Measurements from ENCODE around the gene KRTAP6-3. TPM values are rescaled to one million over a fixed set of nuclear protein-coding genes. Genes with fewer than 3 reads are reported as not detected.

Gene KRTAP6-3
- total RNA-seq, 1 experiment from 2014 or later: not detected

DNA sequence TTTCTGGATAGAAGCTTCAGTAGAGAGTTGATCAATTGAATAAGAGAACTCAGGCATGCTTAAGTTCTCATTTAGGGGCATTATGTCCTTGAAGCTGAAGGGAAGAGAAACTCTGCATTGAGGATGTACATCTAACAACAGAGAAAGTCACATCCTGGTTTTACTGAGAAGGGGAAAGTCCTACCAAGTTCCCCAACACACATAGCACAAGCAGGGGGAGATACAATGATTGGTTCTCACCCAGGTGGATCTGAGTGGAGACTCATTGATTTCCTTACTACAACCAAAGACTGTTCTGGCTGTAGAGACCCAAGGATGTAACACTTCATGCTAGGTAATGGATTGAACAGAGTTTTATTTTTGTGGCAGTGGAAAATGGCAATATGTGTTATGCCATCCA is 23.0 kb downstream of the KRTAP6-3 start:
- no peak overlapping the region for H3K27ac Mint-ChIP-seq
- H3K27me3 Mint-ChIP-seq (ENCODE audit: low read depth): no peaks in the 10 kb centered on the region
- no peaks in the 10 kb centered on the region for H3K4me1 Mint-ChIP-seq
- ChIA-PET CTCF (interaction anchor here (1.5 kb wide), 1 partner anchor 9 kb away, joined by 6 read pairs; no protein-coding TSS in a partner anchor), POLR2A (no interaction called here)
- no peak for DNase-seq (ENCODE audit: low spot score)
- H3K36me3 Mint-ChIP-seq: no peaks in the 10 kb centered on the region
- H3K9me3 Mint-ChIP-seq: peaks cover 22% of the 10 kb centered on the region
- no peak for TF ChIP-seq IRF2 (CRISPR knock-in tag; IDR thresholded peaks at IDR 0.05; ENCODE audit: borderline replicate concordance, low read depth)
- no peak for ATAC-seq
- H3K4me3 Mint-ChIP-seq: no peak overlapping the region

DNA sequence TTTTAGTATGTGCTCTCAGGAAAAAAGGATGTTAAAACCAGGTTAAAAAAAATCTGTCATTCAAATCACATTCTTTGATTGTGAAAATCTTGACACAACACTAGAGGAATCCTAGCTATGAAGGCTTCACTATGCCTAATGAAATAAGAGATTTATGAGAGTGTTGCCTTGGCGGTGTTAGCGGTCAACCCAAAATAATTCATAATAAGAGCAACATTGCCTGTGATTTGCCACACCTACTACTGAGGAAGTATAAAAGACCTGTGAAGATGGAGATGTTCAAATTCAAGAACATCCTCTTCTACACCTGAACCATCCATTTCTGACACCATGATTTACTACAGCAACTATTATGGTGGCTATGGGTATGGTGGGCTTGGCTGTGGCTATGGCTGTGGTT is 23.9 kb downstream of the KRTAP6-3 start, which contains the start of gene KRTAP20-1:
KRTAP20-1 (plus strand) TSS at position 301 of the 400 bp plus-strand sequence; CDS start at position 331, 30 bp downstream.
- Mint-ChIP-seq H3K27ac (no peak within 1 kb of the TSS), H3K9me3 (peaks cover 13% of the 10 kb centered on the region), H3K27me3 (ENCODE audit: low read depth) (no peaks in the 10 kb centered on the region), H3K4me3 (no peak within 1 kb of the TSS), H3K36me3 (no peaks in the 10 kb centered on the region), H3K4me1 (no peaks in the 10 kb centered on the region)
- DNase-seq (ENCODE audit: low spot score) (no peak), ATAC-seq (no peak)
- CTCF ChIA-PET: no interaction called here
- TF ChIP-seq, protein P1, sequence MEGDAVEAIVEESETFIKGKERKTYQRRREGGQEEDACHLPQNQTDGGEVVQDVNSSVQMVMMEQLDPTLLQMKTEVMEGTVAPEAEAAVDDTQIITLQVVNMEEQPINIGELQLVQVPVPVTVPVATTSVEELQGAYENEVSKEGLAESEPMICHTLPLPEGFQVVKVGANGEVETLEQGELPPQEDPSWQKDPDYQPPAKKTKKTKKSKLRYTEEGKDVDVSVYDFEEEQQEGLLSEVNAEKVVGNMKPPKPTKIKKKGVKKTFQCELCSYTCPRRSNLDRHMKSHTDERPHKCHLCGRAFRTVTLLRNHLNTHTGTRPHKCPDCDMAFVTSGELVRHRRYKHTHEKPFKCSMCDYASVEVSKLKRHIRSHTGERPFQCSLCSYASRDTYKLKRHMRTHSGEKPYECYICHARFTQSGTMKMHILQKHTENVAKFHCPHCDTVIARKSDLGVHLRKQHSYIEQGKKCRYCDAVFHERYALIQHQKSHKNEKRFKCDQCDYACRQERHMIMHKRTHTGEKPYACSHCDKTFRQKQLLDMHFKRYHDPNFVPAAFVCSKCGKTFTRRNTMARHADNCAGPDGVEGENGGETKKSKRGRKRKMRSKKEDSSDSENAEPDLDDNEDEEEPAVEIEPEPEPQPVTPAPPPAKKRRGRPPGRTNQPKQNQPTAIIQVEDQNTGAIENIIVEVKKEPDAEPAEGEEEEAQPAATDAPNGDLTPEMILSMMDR (IDR thresholded peaks at IDR 0.05): no peak
- TF ChIP-seq RELA (CRISPR knock-in tag; IDR thresholded peaks at IDR 0.05; ENCODE audit: borderline replicate concordance) (no peak), ZNF416 (CRISPR knock-in tag; IDR thresholded peaks at IDR 0.05) (no peak), ESRRA (CRISPR knock-in tag; IDR thresholded peaks at IDR 0.05; ENCODE audit: borderline replicate concordance) (no peak), EMX1 (CRISPR knock-in tag; IDR thresholded peaks at IDR 0.05) (no peak), CREB1 (CRISPR knock-in tag; IDR thresholded peaks at IDR 0.05) (no peak), ZNF396 (CRISPR knock-in tag; IDR thresholded peaks at IDR 0.05; ENCODE audit: borderline replicate concordance) (no peak), OVOL2 (CRISPR knock-in tag; IDR thresholded peaks at IDR 0.05; ENCODE audit: borderline replicate concordance) (no peak), ZBTB21 (CRISPR knock-in tag; IDR thresholded peaks at IDR 0.05; ENCODE audit: borderline replicate concordance) (no peak), NFYB (CRISPR knock-in tag; conservative IDR thresholded peaks at IDR 0.05; ENCODE audit: low read depth) (no peak), JAZF1 (CRISPR knock-in tag; IDR thresholded peaks at IDR 0.05) (no peak), SMAD4 (CRISPR knock-in tag; IDR thresholded peaks at IDR 0.05) (no peak), ZNF232 (CRISPR knock-in tag; IDR thresholded peaks at IDR 0.05) (no peak), ELF4 (CRISPR knock-in tag; IDR thresholded peaks at IDR 0.05; ENCODE audit: low read depth) (no peak)
- TF ChIP-seq, protein P2, sequence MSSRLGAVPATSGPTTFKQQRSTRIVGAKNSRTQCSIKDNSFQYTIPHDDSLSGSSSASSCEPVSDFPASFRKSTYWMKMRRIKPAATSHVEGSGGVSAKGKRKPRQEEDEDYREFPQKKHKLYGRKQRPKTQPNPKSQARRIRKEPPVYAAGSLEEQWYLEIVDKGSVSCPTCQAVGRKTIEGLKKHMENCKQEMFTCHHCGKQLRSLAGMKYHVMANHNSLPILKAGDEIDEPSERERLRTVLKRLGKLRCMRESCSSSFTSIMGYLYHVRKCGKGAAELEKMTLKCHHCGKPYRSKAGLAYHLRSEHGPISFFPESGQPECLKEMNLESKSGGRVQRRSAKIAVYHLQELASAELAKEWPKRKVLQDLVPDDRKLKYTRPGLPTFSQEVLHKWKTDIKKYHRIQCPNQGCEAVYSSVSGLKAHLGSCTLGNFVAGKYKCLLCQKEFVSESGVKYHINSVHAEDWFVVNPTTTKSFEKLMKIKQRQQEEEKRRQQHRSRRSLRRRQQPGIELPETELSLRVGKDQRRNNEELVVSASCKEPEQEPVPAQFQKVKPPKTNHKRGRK (CRISPR knock-in tag; IDR thresholded peaks at IDR 0.05; ENCODE audit: borderline replicate concordance): no peak
- TF ChIP-seq, protein P3, sequence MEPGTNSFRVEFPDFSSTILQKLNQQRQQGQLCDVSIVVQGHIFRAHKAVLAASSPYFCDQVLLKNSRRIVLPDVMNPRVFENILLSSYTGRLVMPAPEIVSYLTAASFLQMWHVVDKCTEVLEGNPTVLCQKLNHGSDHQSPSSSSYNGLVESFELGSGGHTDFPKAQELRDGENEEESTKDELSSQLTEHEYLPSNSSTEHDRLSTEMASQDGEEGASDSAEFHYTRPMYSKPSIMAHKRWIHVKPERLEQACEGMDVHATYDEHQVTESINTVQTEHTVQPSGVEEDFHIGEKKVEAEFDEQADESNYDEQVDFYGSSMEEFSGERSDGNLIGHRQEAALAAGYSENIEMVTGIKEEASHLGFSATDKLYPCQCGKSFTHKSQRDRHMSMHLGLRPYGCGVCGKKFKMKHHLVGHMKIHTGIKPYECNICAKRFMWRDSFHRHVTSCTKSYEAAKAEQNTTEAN (CRISPR knock-in tag; IDR thresholded peaks at IDR 0.05): no peak
- TF ChIP-seq, protein P4, sequence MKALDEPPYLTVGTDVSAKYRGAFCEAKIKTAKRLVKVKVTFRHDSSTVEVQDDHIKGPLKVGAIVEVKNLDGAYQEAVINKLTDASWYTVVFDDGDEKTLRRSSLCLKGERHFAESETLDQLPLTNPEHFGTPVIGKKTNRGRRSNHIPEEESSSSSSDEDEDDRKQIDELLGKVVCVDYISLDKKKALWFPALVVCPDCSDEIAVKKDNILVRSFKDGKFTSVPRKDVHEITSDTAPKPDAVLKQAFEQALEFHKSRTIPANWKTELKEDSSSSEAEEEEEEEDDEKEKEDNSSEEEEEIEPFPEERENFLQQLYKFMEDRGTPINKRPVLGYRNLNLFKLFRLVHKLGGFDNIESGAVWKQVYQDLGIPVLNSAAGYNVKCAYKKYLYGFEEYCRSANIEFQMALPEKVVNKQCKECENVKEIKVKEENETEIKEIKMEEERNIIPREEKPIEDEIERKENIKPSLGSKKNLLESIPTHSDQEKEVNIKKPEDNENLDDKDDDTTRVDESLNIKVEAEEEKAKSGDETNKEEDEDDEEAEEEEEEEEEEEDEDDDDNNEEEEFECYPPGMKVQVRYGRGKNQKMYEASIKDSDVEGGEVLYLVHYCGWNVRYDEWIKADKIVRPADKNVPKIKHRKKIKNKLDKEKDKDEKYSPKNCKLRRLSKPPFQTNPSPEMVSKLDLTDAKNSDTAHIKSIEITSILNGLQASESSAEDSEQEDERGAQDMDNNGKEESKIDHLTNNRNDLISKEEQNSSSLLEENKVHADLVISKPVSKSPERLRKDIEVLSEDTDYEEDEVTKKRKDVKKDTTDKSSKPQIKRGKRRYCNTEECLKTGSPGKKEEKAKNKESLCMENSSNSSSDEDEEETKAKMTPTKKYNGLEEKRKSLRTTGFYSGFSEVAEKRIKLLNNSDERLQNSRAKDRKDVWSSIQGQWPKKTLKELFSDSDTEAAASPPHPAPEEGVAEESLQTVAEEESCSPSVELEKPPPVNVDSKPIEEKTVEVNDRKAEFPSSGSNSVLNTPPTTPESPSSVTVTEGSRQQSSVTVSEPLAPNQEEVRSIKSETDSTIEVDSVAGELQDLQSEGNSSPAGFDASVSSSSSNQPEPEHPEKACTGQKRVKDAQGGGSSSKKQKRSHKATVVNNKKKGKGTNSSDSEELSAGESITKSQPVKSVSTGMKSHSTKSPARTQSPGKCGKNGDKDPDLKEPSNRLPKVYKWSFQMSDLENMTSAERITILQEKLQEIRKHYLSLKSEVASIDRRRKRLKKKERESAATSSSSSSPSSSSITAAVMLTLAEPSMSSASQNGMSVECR (CRISPR knock-in tag; IDR thresholded peaks at IDR 0.05; ENCODE audit: borderline replicate concordance): no peak
- TF ChIP-seq, protein P5, sequence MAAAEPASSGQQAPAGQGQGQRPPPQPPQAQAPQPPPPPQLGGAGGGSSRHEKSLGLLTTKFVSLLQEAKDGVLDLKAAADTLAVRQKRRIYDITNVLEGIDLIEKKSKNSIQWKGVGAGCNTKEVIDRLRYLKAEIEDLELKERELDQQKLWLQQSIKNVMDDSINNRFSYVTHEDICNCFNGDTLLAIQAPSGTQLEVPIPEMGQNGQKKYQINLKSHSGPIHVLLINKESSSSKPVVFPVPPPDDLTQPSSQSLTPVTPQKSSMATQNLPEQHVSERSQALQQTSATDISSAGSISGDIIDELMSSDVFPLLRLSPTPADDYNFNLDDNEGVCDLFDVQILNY (CRISPR knock-in tag; IDR thresholded peaks at IDR 0.05): no peak
- POLR2A ChIA-PET: no interaction called here

Measured in WTC11 (cell line).